HG03342 (cell line): ENCODE measurements around the gene CYP1A2.

ENCODE experiments used
- ATAC-seq: cut with Tn5 transposase; IDR thresholded peaks from one replicate; pipeline ENCODE4 v1.9.1; 2021; ENCODE audit warnings: mild to moderate bottlenecking, moderate library complexity; ENCODE audit not compliant: unreplicated experiment

The CYP1A2 gene

GRCh38 chr15:74802290-74802689 lies 53.6 kb downstream of the CYP1A2 start:
- ATAC-seq: no peak

DNA sequence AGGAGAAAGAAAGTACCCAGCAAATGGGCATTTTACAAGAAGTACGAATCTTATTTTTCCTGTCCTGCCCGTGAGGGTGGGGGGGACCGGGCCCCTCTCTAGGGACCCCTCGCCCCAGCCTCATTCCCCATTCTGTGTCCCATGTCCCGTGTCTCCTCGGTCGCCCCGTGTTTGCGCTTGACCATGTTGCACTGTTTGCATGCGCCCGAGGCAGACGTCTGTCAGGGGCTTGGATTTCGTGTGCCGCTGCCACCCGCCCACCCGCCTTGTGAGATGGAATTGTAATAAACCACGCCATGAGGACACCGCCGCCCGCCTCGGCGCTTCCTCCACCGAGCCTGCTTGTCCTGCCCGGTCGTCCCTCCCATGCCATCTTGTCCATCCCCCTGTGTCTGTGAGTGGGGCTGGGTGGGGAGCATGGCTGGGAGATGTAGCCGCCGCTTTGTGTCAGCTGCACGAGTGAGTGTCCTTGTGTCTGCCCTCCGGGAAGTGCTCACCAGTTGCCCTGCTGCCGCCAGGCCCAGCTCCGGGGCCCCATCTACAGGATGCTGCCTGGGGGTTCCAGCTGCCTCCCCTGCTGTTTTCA lies 54.3 kb downstream of the CYP1A2 start:
- no peak for ATAC-seq

DNA sequence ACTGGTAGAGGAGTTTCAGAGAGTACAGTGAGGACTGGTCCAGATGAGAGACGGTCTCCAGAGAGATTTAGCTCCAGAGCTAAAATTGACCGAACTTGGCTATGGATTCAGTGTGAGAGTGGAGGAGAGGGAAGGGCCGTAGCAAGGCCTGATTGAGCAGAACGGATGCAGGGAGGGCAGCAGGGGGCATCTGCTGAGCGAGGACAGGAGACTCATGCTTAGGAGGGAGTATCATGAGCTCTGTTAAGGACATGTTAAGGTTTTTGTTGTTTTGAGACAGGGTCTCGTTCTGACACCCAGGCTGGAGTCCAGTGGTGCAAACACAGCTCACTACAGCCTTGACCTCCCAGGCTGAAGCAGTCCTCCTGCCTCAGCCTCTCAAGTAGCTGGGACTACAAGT lies 56.3 kb downstream of the CYP1A2 start:
- no peak for ATAC-seq
